Measurements from ENCODE around the gene HIVEP1. TPM values are rescaled to one million over a fixed set of nuclear protein-coding genes. Genes with fewer than 3 reads are reported as not detected.
A peak's percentile ranks its signal among the peaks of the same experiment; 100 is the strongest.

HIVEP1 gene
- total RNA-seq, 6 experiments from 2014 or later = 13.2 to 23.3 (median 17.8) TPM

DNA sequence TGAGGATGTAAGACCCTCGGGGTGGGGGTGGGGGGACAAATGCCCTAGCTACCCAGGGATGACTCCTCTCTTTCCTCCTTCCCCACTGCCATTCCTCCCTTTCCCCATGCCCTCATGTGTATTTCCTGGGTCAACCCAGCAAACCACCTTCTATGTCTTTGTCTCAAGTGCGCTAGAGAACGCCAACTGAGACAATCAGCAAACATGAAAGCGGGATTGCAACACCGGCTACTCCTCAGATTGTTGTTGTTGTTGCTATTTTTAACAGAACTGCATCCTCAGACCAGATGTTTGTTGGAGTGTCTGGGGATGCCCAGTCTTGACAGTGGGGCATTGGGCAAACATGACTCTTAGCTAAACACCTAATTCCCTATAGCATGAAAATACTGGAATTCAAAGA is 39.3 kb upstream of the HIVEP1 start:
- Histone ChIP-seq H3K4me3 (no peak overlapping the region), H3K27me3 (no peaks in the 10 kb centered on the region), H3K9me3 (no peaks in the 10 kb centered on the region), H3K4me1 (no peaks in the 10 kb centered on the region), H3K27ac (no peak overlapping the region), H3K36me3 (no peaks in the 10 kb centered on the region)
- no peak for ATAC-seq
- TF ChIP-seq, protein P1, sequence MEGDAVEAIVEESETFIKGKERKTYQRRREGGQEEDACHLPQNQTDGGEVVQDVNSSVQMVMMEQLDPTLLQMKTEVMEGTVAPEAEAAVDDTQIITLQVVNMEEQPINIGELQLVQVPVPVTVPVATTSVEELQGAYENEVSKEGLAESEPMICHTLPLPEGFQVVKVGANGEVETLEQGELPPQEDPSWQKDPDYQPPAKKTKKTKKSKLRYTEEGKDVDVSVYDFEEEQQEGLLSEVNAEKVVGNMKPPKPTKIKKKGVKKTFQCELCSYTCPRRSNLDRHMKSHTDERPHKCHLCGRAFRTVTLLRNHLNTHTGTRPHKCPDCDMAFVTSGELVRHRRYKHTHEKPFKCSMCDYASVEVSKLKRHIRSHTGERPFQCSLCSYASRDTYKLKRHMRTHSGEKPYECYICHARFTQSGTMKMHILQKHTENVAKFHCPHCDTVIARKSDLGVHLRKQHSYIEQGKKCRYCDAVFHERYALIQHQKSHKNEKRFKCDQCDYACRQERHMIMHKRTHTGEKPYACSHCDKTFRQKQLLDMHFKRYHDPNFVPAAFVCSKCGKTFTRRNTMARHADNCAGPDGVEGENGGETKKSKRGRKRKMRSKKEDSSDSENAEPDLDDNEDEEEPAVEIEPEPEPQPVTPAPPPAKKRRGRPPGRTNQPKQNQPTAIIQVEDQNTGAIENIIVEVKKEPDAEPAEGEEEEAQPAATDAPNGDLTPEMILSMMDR (IDR thresholded peaks at IDR 0.05) = no peak
- TF ChIP-seq POLR2A (IDR thresholded peaks at IDR 0.05) = no peak
- no peak for DNase-seq
- 75% methylated on average over 4 of the region's 5 CpGs for WGBS (ENCODE audit: insufficient coverage, low coverage, low lambda C conversion rate, missing lambda C conversion rate)
- intact Hi-C loops (cut with DNase I) = no loop called here

DNA sequence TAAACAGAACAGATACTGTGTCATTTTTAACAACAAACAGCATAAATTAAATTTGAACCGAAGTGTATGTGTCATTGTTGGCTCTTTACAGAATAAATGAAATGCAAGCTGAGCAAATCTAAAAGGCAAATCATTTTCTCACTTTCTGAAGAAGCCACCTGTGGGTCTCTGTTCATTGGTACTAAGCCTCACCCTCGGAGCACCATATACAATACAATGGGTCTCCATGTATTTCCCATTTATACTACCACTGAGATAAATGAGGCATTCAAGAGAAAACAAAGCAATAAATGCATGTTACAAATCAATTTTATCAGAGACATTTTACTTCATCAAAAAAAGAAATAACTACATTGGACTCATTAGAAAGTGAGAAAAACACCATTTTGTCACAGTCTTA is 38.9 kb upstream of the HIVEP1 start:
- intact Hi-C loops (cut with DNase I) = no loop called here
- H3K9me3 ChIP-seq = no peaks in the 10 kb centered on the region
- no peak for TF ChIP-seq POLR2A (IDR thresholded peaks at IDR 0.05)
- TF ChIP-seq, protein P1 (IDR thresholded peaks at IDR 0.05) = no peak
- no peak for DNase-seq
- ATAC-seq = no peak
- no peaks in the 10 kb centered on the region for H3K36me3 ChIP-seq
- H3K27me3 ChIP-seq = no peaks in the 10 kb centered on the region
- 80% methylated on average over 2 of the region's 2 CpGs for WGBS (ENCODE audit: insufficient coverage, low coverage, low lambda C conversion rate, missing lambda C conversion rate)
- H3K27ac ChIP-seq = no peak overlapping the region
- H3K4me1 ChIP-seq = no peaks in the 10 kb centered on the region
- H3K4me3 ChIP-seq = no peak overlapping the region

DNA sequence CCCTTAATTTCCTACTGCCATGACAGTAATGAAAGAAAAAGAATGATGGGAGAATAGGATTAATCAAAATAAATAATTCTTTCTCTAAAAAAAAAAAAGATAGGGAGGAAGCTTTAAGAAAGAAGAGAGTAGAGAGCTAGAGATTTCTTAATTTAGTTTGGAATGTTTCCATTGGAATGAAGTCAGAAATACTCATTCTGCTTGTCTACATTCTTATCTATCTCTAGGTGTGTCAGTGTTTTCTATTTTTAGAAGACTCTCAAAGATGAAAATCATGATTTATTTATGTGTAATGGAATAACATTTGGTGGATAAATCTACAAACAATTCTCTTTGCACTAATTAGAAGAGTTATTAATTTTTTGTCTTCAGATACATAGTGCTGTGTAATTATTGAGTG is 38.0 kb upstream of the HIVEP1 start:
- H3K9me3 ChIP-seq = no peaks in the 10 kb centered on the region
- no peaks in the 10 kb centered on the region for H3K36me3 ChIP-seq
- intact Hi-C loops (cut with DNase I) = no loop called here
- H3K27me3 ChIP-seq = no peaks in the 10 kb centered on the region
- no peaks in the 10 kb centered on the region for H3K4me1 ChIP-seq
- H3K4me3 ChIP-seq = no peak overlapping the region
- ATAC-seq (no peak), DNase-seq (no peak)
- TF ChIP-seq POLR2A (IDR thresholded peaks at IDR 0.05) = no peak
- TF ChIP-seq, protein P1 (IDR thresholded peaks at IDR 0.05) = no peak
- no peak overlapping the region for H3K27ac ChIP-seq

DNA sequence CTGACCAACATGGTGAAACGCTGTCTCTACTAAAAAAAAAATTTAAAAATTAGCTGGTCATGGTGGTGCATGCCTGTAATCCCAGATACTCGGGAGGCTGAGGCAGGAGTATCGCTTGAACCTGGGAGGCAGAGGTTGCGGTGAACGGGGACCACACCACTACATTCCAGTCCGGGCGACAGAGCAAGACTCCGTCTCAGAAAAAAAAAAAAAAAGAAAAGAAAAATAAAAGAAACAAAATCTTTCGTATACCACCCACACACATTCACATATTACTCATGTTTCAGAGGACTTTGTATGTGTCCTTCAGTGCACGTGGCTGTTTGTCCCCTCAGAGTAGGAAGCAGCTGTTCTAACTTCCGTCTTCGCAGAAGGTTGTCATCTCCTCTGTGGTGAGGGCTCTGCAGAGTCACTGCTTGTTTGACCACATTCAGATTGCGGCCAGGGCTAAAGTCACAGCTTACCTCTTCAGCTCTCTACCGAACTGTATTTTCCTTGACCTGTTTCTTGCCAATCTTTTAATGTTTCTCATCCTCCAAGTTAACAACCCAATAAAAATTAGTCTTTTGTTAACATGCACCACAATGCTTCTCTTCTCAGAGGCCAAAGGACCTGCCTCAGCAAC is 36.6 kb upstream of the HIVEP1 start:
- H3K4me3 ChIP-seq = no peak overlapping the region
- H3K27ac ChIP-seq = no peak overlapping the region
- H3K4me1 ChIP-seq = no peaks in the 10 kb centered on the region
- intact Hi-C loops (cut with DNase I) = no loop called here
- ATAC-seq = peak; percentile 48 to 77 (median 68)
- H3K9me3 ChIP-seq = no peaks in the 10 kb centered on the region
- no peak for DNase-seq
- no peaks in the 10 kb centered on the region for H3K27me3 ChIP-seq
- WGBS (ENCODE audit: insufficient coverage, low coverage, low lambda C conversion rate, missing lambda C conversion rate) = 79% methylated on average over 14 of the region's 14 CpGs
- TF ChIP-seq POLR2A (IDR thresholded peaks at IDR 0.05) = no peak
- TF ChIP-seq, protein P1 (IDR thresholded peaks at IDR 0.05) = no peak
- H3K36me3 ChIP-seq = no peaks in the 10 kb centered on the region

DNA sequence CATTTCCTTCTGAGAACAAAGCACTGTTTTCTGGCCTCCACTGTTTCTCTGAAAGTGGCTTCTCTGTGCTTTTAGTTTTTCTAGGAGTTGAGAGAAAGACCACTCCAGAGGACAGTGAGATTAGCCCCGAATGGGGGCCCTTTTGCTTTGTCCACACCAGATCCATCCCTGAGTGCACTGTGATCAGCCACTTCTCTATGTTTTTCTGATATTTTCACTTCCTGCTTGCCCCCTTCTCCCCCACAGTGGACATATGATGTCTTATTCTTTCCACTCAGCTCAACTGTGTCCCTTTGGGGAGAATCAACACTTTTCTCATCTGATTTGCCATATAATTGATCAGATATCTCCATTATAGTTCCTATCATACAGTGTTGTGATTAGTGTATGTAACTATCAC is 35.6 kb upstream of the HIVEP1 start:
- ATAC-seq = no peak
- Histone ChIP-seq H3K27me3 (no peaks in the 10 kb centered on the region), H3K4me1 (no peaks in the 10 kb centered on the region), H3K36me3 (no peaks in the 10 kb centered on the region), H3K4me3 (no peak overlapping the region), H3K9me3 (no peaks in the 10 kb centered on the region), H3K27ac (no peak overlapping the region)
- no peak for DNase-seq
- WGBS (ENCODE audit: insufficient coverage, low coverage, low lambda C conversion rate, missing lambda C conversion rate) = 83% methylated on average over 1 of the region's 1 CpG
- intact Hi-C loops (cut with DNase I) = no loop called here
- TF ChIP-seq POLR2A (IDR thresholded peaks at IDR 0.05) = no peak
- TF ChIP-seq, protein P1 (IDR thresholded peaks at IDR 0.05) = no peak

Measured in right lobe of liver (tissue), 6 donors.